ENCODE results near the gene MEIKIN.

The MEIKIN gene, protein sequence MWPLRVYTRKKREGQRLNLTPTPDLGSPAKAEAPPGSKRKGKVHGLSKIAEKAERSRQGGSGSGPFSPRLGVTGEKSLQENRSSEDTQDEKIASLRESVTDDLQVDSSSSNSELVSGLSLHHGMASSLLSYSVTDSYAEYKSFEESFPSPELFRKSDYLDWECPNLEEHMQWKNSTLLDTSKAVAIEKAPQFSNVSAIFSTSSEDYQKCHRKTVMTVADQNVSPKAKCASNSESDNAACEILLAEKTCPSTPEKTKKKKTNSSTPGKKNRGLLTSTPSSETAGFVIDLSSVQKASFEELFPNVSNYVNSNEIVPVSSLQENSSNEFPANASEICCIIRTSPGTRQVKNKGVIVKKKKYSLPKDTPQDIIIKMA

DNA sequence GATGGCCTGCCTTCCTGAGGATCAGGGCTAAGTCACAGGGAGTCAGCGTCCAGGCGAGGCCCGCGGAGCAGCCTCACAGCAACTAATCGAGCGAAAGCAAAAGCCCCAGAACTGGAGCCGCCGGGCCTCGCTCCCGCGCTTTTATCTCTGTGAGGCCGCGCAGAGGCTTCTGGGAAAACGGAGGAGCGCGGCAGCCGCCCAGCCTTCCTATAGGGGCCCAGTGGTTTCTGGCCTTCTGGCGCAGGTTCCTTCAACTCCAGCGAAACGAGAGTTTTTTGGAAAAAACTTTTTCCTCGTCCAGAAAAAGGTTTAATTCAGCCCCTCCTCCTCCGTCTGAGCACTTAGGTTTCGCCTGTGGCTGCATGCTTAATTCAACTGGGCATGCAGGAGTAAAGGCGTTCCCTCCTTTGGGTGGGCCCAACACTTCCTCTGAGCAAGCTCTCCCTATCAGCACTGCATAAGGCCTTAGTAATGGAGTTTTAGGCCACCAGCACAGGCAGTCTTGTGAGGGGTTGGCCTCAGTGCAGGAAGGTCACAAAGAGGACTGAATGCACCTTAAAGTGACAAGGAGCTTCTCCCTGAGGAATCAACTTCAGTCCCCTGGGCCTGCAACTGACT, at the start of gene MEIKIN:
Gene MEIKIN (minus strand): TSS at position 113 of the 618 bp plus-strand sequence. CDS start 158 bp downstream, outside the sequence.
- no peak for DNase-seq (ENCODE audit: low read depth)

DNA sequence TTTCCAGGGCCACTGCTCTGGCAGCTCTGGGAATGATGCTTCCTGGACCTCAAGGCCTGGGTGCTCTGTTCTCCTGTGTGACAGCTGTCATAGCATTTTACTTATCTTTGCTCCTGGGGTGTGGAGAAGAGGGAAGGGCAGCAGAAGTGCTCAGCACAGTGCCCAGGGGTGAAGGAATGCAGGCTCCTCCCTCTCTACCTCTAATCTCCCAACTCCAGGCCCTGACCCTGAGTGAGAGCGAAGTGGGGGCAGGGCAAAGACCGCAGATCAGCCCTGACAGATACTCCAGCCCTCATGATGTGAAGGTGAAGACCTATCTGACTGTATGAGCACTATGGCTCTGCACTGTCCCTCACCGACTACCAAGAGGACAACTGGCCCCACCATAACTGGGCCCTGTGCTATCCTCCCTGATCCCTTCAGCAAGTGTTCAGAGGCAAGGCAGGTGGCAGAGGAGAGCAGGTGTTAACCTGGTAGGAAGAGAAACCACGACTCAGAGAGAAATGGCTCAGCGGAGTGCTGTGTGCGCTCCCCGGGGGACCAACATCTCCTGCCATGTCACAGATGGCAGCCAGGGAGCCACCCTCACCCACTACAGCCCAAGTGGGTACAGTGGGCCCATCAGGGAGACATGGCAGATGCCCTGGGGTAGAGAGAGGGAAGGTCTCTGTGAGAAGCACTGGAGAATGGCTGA, 49.2 kb upstream of the MEIKIN start:
- no peak for DNase-seq (ENCODE audit: low read depth)

DNA sequence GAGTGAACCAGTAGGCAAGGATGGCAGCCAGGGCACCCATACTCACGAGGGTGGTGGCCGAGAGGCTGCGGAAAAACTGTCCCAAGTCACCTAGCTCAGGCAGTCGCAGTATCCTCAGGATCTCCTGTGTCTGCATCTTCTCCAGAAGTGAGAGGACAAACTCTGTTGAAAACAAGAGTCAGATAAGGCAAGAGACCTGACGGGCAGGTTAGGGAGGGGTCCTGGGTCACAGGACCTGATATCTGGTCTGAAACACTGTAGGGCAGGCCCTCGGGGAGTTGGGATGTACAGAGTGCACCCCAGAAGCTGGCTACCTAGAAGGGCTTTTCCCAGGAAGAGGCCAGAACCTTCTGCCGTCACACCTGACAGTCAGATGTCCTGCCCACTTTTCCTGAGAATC, 48.6 kb upstream of the MEIKIN start:
- DNase-seq (ENCODE audit: low read depth), result no peak

DNA sequence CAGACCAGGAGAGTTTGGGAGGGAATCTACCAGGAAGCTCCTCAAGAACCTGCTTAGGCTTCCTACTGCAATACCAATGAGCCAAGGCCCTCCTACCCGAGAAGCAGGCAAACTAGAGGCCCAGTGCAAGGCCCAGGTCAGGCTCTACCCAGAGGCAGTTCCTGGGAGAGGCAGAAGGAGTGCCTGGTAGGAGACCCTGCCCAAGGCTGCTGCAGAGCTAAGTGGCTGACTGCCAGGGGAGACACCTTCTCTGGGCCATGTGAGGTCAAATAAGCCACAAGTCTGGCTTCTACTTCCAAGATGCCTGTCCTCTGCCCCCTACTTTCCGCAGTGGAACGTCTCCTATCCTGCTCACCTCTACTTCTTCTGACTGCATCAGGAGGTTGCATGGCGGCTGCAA, 48.2 kb upstream of the MEIKIN start:
- DNase-seq (ENCODE audit: low read depth), result no peak

DNA sequence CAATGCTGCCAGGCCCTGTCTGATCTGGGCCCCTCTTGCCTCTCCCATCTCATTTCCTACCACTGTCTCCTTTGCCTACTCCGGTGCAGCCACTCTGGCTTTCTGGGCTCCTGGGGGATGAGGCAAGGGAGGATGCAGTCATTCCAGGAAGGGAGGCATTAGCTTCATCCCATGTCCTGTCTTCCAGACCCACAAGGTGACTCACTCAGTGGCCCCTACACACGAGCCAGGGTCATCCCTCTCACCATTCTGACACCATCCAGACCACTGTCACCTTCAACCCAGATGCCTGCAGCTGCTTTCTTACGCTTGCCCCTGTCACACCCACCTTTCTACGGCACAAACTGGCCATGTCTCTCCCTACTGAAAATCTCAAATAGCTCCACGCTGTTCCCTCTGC, 46.9 kb upstream of the MEIKIN start:
- DNase-seq (ENCODE audit: low read depth), result no peak

DNA sequence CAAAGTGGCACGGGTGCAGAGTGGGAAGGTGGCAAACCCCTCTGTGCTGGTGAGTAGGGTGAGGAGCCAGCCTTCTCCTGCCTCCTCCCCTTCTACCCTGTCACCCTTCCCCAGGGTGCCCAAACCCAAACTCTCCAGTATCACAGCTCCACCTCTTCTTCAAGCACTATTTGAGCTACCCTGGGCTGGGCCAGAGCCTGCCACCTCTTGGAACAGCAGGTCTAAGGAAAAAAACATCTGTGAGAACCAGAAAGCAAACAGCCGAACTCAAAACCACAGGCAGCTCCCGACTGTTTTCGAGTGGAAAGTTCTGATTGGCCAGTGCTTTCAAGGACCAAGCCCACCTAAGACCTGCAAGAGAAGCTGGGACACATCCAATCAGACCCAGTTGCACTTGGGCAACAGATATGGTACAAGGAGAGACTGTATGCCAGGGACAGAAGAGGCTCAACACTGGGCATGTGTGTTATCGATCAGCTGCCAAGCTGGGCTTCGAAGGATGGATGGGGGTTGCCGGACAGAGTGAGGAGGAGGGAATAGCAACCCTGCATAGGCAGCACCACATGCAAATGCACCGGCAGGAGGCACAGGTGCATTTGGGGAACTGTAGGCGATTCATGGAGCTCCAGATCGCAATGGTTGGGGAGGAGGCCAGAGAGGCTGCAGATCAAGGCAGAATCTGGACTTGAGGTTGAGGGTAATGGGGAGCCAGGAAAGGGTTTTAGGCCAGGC, 46.3 kb upstream of the MEIKIN start:
- DNase-seq (ENCODE audit: low read depth), result no peak

DNA sequence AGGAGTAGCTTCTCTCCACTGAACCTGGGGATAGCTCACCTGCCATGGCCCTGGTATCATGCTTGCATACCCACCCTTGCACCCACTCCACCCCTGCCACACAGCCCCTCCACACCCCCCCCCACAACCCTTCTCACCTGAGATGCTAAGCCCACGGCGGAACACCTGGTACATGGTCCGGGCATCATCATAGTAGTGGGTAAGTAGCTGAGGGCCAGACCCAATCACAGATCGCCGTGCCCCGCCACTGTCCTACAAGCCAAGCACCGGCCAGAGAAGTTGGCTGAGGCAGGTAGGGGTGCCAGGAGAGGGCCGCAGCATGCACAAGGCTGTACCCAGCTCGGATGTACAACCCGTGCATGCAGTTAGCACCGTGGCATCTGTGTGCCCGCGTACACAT, 45.3 kb upstream of the MEIKIN start:
- DNase-seq (ENCODE audit: low read depth), result no peak

DNA sequence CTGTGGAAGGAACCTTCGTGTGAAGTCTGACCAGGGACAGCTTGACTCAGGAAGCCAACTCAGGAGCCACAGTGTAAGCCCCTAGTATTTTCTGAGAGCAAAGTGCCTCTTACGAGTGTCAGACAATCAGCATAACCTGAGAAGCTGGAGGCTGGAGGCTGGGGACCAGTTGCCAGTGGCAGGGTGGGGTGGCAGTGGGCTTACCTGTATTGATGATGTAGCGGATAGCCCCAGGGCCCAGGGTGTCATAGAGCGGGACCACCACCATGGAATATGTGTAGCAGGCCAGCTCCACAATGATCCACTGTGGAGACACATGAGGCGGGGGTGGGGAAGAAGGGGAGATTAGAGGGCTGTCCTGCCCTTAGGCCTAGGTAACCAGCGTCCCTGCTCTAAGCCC, 43.1 kb upstream of the MEIKIN start:
- no peak for DNase-seq (ENCODE audit: low read depth)

DNA sequence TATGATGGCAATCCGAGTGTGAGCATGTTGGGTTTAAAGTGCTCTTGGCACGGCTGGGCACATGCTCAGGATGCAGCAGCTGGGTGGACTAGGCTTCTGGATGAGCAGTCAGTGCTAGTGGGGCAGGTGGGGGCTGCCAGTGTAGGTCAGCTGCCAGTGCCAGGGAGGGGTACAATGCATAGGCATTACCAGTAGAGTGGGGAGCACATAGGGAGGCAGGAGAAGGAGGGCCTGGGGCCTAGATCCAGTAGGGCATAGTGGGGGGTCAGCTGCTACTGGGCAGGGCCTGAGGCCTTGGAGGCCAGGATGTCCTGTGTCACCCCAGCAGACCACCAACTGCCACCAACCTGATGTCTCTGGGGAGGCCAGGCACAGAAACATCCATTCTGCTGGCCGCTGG, 41.8 kb upstream of the MEIKIN start:
- no peak for DNase-seq (ENCODE audit: low read depth)

DNA sequence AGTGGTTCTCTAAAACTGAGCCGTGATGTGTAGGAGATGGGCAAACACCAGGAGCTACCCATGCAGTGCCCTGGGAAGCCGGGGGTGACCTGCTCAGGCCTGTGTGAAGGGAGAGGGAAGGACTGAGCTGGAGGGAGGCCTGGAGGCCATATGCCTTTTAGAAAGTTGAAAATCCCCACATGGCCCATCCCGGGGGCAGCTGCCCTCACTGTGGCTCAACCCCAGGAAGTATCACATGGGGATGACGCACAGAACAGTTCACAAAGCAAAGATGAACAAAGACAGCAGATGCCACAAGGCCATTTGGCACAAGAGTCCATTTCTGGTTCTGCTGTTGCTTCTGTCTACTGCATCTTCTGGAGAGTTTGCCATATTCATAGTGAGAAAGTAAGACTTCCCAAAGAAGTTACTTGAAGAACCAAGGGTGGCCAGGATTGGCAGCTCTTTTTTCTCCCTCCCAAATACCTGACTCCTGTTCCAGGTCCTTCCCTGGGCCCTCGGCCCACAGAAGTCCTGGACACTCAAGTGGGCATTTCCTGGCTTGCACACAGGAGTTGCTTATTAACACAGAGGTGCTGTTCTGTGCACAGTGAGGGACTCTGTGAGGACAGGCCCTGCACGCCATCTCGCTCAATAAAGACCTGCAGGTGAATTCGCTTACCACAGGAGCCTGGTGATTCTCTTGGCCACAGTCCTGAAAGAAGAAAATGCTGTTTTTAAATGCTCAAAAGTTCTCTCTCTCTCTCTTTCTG, 40.9 kb upstream of the MEIKIN start:
- DNase-seq (ENCODE audit: low read depth), result no peak

DNA sequence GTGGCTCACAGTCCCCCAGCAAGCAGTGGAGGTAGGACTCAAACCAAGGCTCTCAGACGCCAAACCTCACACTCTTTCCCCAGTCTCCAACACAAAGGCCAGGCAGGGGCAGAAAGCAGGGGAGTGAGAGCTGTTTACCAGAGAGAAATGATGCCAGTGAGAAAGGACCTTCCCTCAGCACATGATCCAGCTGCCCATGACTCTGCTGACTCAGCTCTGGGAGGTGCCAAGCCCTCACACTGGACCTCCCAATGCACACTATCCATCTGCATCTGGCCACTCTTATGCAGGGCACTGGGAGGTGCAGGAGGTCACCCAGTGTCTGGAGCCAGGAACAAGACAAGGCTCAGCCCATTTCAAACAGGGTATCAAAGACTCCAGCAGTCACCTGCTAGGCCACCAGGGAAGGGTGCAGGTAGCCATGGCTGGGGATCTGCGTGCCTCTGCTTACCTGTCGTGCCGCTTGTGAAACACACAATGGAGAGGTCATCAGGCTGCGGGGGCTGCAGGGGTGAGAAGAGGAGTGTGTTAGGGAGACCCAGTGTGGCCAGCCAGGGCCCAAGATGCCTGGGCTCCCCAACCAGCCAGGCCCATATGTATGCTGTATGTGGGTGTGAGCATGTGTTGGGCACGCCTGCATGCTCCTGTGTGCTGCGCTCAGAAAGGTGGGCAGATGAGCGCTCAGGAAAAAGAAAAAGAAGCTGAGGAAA, 39.6 kb upstream of the MEIKIN start:
- no peak for DNase-seq (ENCODE audit: low read depth)

DNA sequence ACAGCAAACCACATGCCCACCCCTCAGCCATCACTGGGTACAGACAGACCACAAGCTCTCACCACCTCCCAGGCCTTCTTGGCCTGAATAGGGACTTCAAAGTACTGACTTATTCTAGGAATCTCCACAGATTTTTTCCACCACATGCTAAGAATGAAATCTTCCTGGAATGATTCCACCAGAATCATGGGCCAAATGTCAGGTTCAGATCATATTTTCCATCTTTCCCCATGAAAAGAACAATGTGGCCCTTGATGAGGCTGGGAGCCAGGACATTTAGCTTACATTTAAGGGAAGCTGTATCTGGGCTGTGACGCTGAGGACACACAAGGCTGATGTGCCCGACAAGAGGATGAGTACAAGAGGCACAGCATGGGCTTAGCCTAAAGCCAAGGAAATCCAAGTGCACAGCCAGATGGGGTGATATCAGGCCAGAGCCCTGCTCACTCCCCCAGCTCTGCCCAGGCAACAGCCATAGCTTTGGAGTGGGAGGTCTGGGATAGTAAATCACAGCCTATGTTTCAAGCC, 37.8 kb upstream of the MEIKIN start:
- DNase-seq (ENCODE audit: low read depth), result no peak

DNA sequence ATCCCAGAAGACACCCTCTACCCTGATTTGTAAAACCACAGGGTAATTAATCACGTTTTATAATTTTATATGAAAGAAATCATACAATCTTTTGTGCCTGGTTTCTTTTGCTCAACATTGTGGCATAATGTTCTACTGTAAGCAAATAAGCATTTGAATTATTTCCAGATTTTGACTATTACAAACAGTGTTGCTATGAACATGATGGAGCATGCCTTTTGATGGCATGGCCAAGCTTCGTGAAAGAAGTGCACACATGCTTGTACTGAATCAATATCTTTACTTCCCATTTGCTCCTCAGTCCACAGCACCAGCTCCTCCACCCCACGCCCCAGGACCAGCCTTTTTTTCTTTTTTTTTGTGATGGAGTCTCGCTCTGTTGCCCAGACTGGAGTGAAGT, 36.1 kb upstream of the MEIKIN start:
- no peak for DNase-seq (ENCODE audit: low read depth)

DNA sequence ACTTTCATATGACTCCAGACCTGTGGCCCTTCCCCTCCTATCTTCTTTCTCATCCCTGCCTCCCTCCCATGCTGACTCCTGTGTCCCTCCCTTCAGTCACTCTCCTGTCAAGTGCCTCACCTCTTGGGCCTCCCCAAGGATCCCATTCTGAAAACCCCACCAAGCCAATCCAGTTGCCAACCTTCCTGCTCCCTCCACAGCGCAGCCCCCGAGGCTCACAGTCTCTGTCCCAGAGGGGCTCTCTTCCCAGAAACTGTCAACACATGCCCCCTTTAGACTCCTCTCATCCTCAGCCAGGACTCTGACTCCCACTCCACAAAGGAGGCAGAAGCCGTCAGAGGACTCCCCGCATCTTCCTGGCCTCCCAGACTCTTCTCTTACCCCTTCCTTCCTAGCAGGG, 35.2 kb upstream of the MEIKIN start:
- DNase-seq (ENCODE audit: low read depth), result no peak

DNA sequence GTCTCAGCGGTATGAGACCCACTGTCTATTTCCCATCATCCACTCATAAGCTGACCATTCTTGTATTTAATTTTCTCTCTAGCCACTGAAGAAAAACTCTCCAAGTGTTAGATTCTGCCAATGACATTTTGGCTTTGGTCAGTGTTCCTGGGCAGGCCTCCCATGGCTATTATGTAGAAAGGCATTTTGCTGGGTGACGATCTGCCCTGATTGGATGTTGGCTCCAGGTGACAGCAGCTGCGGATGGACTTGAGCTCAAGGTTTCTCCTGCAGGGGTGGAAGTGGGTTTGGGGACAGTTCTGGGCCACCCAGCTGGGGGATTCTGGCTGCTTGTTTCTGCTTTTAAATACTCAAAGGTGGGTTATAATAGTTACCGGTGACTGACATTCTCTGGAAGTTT, 34.4 kb upstream of the MEIKIN start:
- no peak for DNase-seq (ENCODE audit: low read depth)

DNA sequence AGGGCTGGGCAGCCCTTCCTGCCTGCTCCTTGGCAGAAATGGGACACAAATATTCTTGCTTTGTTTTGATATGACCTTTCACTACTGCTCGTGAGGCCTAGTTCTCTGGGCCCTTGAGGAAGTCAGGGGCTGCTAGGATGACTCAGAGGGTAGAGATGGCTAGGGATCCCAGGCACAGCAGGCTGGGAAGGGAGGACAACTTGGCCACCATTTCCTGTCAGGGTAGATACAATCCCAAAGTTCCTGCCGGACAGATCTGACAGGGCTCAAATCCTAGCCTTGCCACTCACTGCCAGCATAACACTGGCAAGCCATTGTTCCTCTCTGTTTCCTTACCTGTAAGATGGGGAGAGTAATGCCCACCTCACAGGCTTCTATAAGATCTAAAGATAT, 31.7 kb upstream of the MEIKIN start:
- DNase-seq (ENCODE audit: low read depth), result no peak

DNA sequence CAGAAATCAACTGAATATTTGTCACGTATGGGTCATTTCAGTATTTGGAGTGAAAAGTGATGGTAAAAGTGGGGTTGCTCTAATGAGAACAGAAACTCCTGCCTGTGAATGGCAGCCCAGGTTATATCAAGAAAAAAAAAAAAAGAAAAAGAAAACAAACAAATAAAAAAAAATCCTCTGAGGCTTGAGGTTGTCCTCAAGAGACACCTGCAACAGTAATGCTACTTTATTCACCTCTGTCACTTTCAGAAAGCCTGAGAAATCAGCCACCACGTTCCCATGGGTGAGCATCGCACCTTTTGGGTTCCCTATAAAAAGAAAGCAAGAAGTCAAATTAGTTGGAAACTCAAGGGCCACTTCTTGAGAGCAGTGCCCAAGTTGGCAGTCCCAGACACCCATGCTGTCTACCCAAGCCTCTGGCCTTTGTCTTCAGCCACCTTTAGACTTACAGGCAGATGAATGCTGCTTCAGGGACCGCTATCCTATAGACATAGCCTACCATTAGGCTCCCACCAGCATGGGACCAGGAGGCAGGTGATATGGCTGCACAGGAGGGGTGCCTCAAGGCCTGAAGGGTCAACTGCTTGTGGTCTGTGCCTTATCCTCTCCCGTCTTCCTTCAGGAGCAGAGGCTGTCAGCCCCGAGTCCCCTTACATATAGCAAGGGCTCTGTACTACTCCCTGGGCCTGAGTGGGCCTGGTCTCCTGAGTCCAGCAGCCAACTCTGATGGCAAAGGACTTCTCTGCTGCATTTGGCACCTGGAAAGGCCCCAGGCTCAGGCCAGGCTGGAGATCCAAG, 31.1 kb upstream of the MEIKIN start:
- DNase-seq (ENCODE audit: low read depth), result no peak

DNA sequence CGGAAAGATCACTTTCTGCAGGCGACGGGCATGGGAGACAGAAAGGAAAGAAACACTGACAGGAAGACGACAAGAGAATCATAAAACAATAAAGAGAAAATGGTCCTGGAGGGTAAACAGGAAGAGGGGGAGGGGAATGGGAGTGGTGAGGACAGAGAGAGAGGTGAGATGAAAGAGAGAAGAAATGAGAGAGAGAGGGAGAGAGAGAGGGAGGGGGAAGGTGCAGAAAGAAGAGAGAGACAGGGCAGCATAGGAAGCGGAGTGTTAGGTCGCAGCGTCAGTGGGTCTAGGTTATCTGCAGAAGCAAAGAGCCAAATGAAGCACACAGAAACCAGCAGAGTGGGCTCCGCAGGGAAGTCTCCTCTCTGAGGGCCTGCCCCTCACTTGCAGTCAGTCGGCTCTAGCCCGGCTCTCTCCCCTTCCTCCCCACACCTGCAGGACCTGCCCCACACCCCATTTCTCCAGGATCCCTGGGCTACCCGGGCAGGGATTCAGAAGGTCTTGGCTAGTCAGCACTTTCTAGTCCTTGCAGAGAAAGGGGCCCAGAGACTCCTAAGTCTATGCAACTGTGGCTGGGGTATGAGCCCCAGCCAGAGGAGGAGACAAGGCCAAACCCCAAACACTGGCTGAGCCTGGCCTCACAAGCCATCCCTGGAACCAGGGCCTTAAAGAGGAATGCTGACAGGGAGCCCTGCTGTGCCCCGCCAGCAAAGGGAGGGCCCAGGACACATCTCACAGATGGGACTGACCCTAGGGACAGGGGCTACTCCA, 29.7 kb upstream of the MEIKIN start:
- no peak for DNase-seq (ENCODE audit: low read depth)

DNA sequence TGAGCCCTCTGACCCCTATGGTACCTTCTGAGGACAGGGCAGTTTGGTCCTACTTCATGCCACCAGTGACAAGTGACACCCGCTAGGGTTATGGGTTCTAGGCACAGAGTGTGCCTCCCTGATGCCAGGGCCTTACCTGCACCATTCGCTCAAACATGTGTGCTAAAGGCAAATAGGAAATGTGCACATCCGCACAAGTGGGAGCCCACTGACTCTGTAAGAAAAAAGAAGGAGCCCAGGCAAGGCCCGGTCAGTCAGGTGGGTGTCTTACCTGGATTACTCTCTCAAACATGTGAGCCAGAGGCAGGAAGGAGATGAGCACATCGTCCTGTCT, 29.1 kb upstream of the MEIKIN start:
- DNase-seq (ENCODE audit: low read depth), result no peak

DNA sequence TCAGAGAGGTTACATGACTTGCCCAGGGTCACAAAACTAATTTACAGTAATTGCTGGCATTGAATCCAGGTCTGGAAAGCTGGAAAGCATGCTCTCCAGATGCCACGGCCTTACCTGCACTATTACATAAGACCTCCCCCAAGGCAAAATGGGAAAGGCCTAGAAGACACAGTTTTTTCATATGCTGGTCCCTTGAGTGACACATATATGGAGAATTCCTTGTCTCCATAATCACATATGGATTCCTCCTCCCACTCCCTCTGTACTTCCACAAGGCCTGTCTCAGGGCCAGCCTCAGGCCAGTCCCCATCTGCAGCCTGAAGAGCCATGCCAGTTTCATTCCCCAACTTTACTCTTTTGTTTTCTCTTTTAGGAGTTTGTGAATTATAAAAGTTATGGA, 28.6 kb upstream of the MEIKIN start:
- no peak for DNase-seq (ENCODE audit: low read depth)
